T-helper 2 cell treated with Interferon-gamma antibody and Interleukin-4, amounts not matched to agents 5 μg/mL and 100 μg/mL, for 36 hours (primary cell): ENCODE measurements around the gene TANGO2.

Source experiments
- DNase-seq: peaks from one replicate; pipeline ENCODE4 v3.0.0; 2021; ENCODE audit warnings: low spot score
- H3K27ac Mint-ChIP-seq: one replicate; pipeline ENCODE4 v1.8.0; 2021; ENCODE audit warnings: mild to moderate bottlenecking, mixed read lengths
- H3K27me3 Mint-ChIP-seq: one replicate; pipeline ENCODE4 v1.8.0; 2021; ENCODE audit warnings: low read depth, mixed read lengths
- H3K36me3 Mint-ChIP-seq: one replicate; pipeline ENCODE4 v1.8.0; 2021; ENCODE audit warnings: low read depth, mixed read lengths
- H3K4me1 Mint-ChIP-seq: one replicate; pipeline ENCODE4 v1.8.0; 2021; ENCODE audit warnings: low read depth, mixed read lengths
- H3K4me3 Mint-ChIP-seq: one replicate; pipeline ENCODE4 v1.8.0; 2022; ENCODE audit warnings: mild to moderate bottlenecking, moderate library complexity, mixed read lengths
- H3K9me3 Mint-ChIP-seq: one replicate; pipeline ENCODE4 v1.8.0; 2021; ENCODE audit warnings: mixed read lengths

TANGO2 gene

DNA sequence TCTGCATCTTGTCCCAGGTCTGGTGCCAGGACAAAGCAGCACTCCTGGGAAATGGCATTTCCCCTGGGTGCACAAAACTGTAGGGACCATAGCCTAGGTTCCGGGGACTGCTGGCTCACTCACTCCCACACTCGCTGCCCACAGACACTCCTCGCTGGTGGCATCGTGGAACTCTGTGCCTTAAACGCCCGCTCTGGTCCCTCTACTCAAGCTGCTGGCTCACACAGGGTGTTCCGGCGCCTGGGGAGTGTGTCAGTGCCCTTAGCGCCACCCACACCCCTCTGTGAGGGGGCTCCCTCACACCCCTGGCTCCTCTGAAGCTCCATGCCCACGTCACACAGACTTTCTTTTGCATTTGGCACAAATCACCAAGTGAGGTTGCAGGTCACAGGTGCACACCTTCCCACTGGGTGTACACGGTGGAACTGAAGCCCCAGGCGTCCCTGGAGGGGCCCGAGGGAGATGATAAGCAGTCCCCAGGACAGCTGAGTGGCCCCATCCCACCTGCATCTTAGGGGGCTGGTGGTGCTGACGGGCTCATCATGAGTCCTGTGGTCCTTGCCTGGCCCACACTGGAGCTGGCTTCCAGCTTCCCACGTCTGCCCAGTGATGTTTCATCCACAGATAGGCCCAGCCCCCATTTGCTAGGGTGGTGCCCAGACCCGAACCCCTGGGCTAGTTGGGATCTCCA lies 35.9 kb downstream of the TANGO2 start:
- DNase-seq, result no peak
- Mint-ChIP-seq H3K9me3 (no peaks in the 10 kb centered on the region), H3K4me1 (peaks cover 11% of the 10 kb centered on the region), H3K36me3 (peaks cover 9% of the 10 kb centered on the region), H3K4me3 (no peak overlapping the region), H3K27ac (no peak overlapping the region), H3K27me3 (no peaks in the 10 kb centered on the region)

DNA sequence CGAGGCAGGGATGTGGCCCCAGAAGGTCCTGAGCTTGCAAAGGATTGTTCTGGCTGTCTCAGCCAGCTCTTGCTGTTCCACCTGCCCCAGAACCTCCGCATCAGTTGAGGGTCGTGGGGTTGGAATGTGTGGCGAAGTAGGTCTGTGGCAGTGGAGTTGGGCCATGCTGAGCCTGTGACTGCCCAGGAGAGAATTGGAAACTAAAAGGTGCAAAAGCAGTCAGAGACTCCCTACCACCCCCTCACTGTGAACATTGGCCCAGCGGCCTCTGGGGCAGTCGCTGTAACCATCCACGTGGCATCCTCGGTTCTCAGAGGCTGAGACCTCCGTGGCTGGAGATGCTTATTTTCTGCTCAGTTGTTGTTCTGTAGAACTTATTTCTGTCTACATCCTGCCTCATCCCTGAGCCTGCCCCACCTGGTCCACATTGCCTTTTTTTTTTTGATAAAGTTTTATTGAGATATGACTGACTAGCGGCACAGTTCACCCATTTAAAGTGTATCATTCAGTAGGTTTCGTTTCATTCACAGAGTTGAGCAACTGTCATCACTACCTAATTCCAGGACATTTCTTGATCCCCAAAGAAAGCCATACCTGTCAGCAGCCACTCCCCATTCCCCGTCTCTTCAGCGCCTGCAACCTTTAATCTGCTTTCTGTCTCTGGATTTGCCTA lies 36.8 kb downstream of the TANGO2 start:
- H3K36me3 Mint-ChIP-seq, result peaks cover 9% of the 10 kb centered on the region
- H3K4me3 Mint-ChIP-seq, result no peak overlapping the region
- H3K27ac Mint-ChIP-seq, result no peak overlapping the region
- peaks cover 11% of the 10 kb centered on the region for H3K4me1 Mint-ChIP-seq
- DNase-seq, result no peak
- no peaks in the 10 kb centered on the region for H3K27me3 Mint-ChIP-seq
- no peaks in the 10 kb centered on the region for H3K9me3 Mint-ChIP-seq

DNA sequence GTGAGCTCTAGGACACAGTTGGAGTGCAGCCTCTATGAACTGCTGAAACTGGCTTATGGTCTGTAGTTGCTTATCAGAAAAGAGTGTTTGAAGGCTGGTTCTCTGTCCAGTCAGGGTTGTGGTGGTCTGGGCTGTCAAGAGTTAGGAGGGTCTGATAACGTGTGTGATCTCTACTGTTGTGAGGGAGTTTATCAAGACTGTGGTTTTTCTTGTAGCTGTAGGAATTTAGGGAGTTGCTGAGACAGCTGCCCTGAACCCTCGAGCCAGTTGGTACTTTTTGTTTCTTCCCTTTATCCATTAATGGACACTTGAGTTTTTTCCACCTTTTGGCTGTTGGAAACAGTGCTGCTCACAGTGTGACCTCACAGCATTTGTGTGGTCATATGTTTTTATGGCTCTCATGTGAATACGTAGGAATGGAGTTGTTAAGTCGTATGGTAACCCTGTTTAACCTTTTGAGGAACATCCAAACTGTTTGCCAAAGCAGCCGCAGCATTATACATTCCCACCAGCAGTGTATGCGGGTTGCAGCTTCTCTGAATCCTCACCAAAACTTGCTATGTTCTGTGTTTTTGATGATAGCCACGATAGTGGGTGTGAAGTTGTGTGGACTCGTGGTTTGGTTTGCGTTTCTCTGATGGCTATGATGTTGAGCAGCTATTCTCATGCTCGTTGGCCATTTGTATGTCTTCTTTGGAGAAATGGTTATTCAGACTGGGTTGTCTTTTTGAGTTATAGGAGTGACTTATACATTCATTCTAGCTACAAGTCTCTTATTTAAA lies 38.3 kb downstream of the TANGO2 start:
- H3K27me3 Mint-ChIP-seq, result no peaks in the 10 kb centered on the region
- peaks cover 11% of the 10 kb centered on the region for H3K36me3 Mint-ChIP-seq
- no peak for DNase-seq
- H3K4me3 Mint-ChIP-seq, result no peak overlapping the region
- H3K27ac Mint-ChIP-seq, result no peak overlapping the region
- H3K9me3 Mint-ChIP-seq, result no peaks in the 10 kb centered on the region
- peaks cover 11% of the 10 kb centered on the region for H3K4me1 Mint-ChIP-seq

DNA sequence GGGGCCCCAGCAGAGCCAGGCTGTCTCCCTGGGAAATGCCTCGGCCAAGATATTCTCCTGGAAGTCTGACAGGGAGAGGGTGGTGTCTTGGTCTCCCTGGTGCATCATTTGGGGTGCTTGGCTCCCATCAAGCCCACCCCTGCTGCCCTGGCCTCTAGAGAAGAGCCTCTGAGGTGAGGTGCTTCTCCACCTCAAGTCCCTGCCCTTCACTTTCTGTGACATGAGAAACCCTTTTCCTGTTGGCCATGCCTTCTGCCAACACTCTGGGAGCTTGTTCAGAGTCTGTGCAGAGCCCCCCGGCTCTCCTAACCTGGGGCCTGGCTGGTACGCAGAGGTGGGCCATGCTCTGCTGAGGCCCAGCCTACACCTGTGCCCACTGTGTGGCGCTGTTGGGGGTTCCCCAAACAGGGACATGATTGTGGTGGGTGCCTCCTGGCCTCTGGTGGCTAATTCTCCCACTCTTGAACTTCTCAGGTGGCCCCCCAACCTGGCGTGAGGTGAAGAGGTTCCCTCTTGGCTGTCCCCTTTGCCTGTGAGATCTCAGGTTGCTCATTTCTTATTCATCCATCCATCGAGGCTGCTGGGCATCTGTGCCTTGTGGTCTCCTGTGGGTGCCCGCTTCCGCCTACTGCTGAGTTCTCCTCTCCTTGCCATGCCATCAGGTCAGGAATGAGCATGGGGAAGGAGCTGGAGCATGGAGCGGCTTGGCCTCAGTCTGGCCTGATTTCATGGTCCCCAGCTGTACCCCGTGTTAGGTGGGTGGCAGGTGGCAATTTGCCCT lies 40.0 kb downstream of the TANGO2 start:
- Mint-ChIP-seq H3K4me3 (no peak overlapping the region), H3K4me1 (peaks cover 11% of the 10 kb centered on the region), H3K9me3 (no peaks in the 10 kb centered on the region), H3K27me3 (no peaks in the 10 kb centered on the region), H3K27ac (no peak overlapping the region), H3K36me3 (peaks cover 8% of the 10 kb centered on the region)
- DNase-seq, result no peak

- H3K36me3 Mint-ChIP-seq, result peaks cover 8% of the 10 kb centered on the region
- no peak for DNase-seq
- H3K9me3 Mint-ChIP-seq, result no peaks in the 10 kb centered on the region
- H3K27ac Mint-ChIP-seq, result no peak overlapping the region
- peaks cover 11% of the 10 kb centered on the region for H3K4me1 Mint-ChIP-seq
- no peak overlapping the region for H3K4me3 Mint-ChIP-seq
- no peaks in the 10 kb centered on the region for H3K27me3 Mint-ChIP-seq
Measured at GRCh38 chr22:20061481-20061861, 40.6 kb downstream of the TANGO2 start.

DNA sequence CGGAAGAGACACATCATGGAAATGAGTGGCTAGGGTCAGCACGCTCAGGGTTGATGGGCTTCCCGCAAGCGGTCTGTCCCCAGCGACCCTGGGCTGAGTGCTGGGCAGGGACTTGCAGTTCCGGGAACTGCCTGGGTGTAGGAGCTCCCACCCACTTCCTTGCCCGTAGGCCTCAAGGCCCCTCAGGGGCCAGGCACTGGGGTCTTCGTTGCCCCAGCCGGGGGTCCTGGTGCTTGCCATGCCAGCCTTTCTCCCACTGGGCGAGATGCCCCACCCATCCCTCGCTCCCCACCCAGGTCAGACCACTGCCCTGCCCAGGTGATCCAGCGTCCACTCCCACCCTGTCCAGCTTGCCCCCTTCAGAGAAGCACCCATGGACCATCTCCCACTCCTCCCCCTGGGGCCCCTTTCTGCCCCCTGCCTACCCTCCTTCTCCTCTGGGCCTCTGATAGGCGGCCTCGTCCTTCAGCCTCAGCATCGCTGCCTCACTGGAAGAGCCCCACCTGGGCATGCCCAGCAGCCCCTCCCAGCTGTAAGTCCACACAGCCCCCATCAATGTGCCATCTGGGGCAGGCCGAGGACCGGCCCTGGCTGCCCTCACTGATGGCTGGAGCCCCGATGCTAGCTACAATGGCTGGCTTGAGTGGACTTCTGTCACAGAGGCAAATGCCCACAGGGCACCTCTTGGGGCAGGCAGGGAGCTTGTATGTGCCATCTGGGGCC lies 41.3 kb downstream of the TANGO2 start:
- Mint-ChIP-seq H3K27me3 (no peaks in the 10 kb centered on the region), H3K36me3 (peaks cover 5% of the 10 kb centered on the region), H3K27ac (no peak overlapping the region), H3K9me3 (no peaks in the 10 kb centered on the region), H3K4me3 (no peak overlapping the region), H3K4me1 (peaks cover 11% of the 10 kb centered on the region)
- no peak for DNase-seq

DNA sequence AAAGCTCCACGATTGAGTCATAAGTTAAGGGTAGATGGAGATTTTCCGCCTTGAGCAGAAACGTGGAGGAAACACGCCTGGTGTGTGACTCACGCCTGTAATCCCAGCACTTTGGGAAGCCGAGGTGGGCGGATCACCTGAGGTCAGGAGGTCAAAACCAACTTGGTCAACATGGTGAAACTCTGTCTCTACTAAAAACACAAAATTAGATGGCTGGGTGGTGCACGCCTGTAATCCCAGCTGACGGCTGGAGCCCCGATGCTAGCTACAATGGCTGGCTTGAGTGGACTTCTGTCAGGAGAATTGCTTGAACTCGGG lies 41.8 kb downstream of the TANGO2 start:
- H3K27me3 Mint-ChIP-seq, result no peaks in the 10 kb centered on the region
- DNase-seq, result no peak
- H3K36me3 Mint-ChIP-seq, result peaks cover 5% of the 10 kb centered on the region
- no peak overlapping the region for H3K4me3 Mint-ChIP-seq
- H3K9me3 Mint-ChIP-seq, result no peaks in the 10 kb centered on the region
- H3K27ac Mint-ChIP-seq, result no peak overlapping the region
- H3K4me1 Mint-ChIP-seq, result peaks cover 11% of the 10 kb centered on the region

- Mint-ChIP-seq H3K9me3 (no peaks in the 10 kb centered on the region), H3K27me3 (no peaks in the 10 kb centered on the region), H3K36me3 (peaks cover 1% of the 10 kb centered on the region), H3K4me1 (peaks cover 10% of the 10 kb centered on the region), H3K4me3 (no peak overlapping the region), H3K27ac (no peak overlapping the region)
- DNase-seq, result no peak
Measured at GRCh38 chr22:20063271-20064139, 42.6 kb downstream of the TANGO2 start.

DNA sequence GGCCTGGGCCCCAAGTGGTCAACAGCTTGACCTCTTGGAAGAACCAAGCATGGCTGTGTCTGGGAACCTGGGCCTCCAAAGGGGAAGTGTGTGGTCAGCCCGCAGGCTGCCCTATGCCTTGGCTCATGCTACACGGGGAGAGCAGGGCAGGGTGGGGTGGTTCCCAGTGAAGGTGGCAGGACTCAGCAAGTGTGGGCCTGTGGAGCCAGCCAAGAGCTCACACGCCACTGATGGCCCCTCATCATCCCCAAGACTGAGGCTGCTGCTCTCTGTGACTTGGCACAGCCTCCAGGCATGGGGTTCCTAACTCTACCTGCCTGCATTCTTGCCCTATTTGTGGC lies 43.2 kb downstream of the TANGO2 start:
- H3K36me3 Mint-ChIP-seq, result peaks cover 1% of the 10 kb centered on the region
- H3K27ac Mint-ChIP-seq, result no peak overlapping the region
- H3K9me3 Mint-ChIP-seq, result no peaks in the 10 kb centered on the region
- no peaks in the 10 kb centered on the region for H3K27me3 Mint-ChIP-seq
- peaks cover 5% of the 10 kb centered on the region for H3K4me1 Mint-ChIP-seq
- no peak overlapping the region for H3K4me3 Mint-ChIP-seq
- DNase-seq, result no peak

GRCh38 chr22:20064545-20065262 lies 43.8 kb downstream of the TANGO2 start:
- H3K36me3 Mint-ChIP-seq, result peaks cover 1% of the 10 kb centered on the region
- DNase-seq, result no peak
- no peaks in the 10 kb centered on the region for H3K9me3 Mint-ChIP-seq
- peaks cover under 1% of the 10 kb centered on the region for H3K4me1 Mint-ChIP-seq
- no peak overlapping the region for H3K4me3 Mint-ChIP-seq
- no peaks in the 10 kb centered on the region for H3K27me3 Mint-ChIP-seq
- H3K27ac Mint-ChIP-seq, result no peak overlapping the region

DNA sequence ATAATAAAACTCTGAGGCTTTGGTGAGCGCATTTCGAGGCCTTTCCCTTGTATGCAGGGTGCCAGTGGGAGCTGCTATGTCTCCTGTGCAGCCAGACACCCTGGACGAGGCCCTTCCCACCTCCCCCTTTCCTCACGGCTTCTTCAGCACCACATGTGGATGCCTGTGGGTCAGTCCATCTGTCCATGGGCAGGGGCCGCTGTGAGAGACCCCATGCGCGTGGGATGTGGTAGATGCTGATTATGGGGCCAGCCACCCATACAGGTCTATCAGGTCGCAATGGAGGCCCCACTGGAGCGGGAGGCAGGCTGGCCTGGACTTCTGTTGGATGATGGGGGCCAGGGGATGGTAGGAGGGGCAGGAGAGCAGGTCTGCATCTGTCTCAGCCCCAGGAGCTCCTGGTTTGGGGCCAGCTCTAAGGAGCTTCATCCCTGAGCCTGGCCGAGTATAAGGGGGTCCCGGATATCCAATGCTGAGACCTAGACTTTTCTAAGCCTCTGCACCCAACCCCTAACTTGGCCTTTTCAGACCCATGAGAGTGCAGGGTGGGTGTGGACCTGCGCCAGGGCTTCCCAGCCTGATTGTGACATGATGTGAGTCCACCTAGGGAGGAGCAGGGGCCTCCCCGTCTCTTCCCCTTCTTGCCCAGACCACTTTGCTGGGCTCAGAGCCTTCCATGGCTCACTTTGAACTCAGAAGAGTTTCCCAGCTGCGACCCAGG lies 45.1 kb downstream of the TANGO2 start:
- no peak overlapping the region for H3K27ac Mint-ChIP-seq
- H3K36me3 Mint-ChIP-seq, result peaks cover 1% of the 10 kb centered on the region

More for the DNA sequence above, 45.1 kb downstream of the TANGO2 start:
- Mint-ChIP-seq H3K9me3 (no peaks in the 10 kb centered on the region), H3K4me3 (no peak overlapping the region), H3K27me3 (no peaks in the 10 kb centered on the region), H3K4me1 (no peaks in the 10 kb centered on the region)
- no peak for DNase-seq
